ENCODE data around the gene GNG8. TPM values are rescaled to one million over a fixed set of nuclear protein-coding genes. Genes with fewer than 3 reads are reported as not detected.

GNG8 gene
- total and polyA plus RNA-seq, 10 of the 15 experiments (the other 5 are each of a cell fraction or from before 2014, with no cell fraction given), result 1.2 to 6.6 (median 2.7) TPM; not detected in 6

GRCh38 chr19:46600384-46601317 lies 35.4 kb downstream of the GNG8 start (continued):
- 0 out of 2 replicates have a peak, but pooled peaks have one; percentile 21 for TF ChIP-seq ZSCAN29 (IDR thresholded peaks at IDR 0.05)
- peak; percentile 98 for TF ChIP-seq NBN (IDR thresholded peaks at IDR 0.05)
- no peak for TF ChIP-seq USF2 (IDR thresholded peaks at IDR 0.05; ENCODE audit: borderline replicate concordance, low read depth, low read length)
- no peak for TF ChIP-seq SUZ12 (IDR thresholded peaks at IDR 0.05; ENCODE audit: unreplicated experiment)
- peak; percentile 63; the same call in 1 of the 2 replicates for TF ChIP-seq ESRRA (IDR thresholded peaks at IDR 0.05; ENCODE audit: low read length)
- no peak for TF ChIP-seq RBBP5 (conservative IDR thresholded peaks at IDR 0.05)
- TF ChIP-seq LARP7 (IDR thresholded peaks at IDR 0.05), result peak; percentile 69; the same call in 1 of the 2 replicates
- no peak for TF ChIP-seq CEBPZ (IDR thresholded peaks at IDR 0.05; ENCODE audit: low read depth, low read length)
- TF ChIP-seq SMAD5 (IDR thresholded peaks at IDR 0.05; ENCODE audit: low read depth), result no peak
- TF ChIP-seq ZBED1 (IDR thresholded peaks at IDR 0.05; ENCODE audit: borderline replicate concordance), result no peak
- TF ChIP-seq POLR2AphosphoS5 (IDR thresholded peaks at IDR 0.05; ENCODE audit: low read length), result peak; percentile 95
- TF ChIP-seq ZZZ3 (IDR thresholded peaks at IDR 0.05; ENCODE audit: control insufficient read depth, insufficient read length, low read depth), result no peak
- TF ChIP-seq YY1 (IDR thresholded peaks at IDR 0.05; ENCODE audit: low read depth, low read length), result peak; percentile 75
- TF ChIP-seq NR2F1 (conservative IDR thresholded peaks at IDR 0.05), result no peak; the same call in none of the 2 replicates
- TF ChIP-seq FOS (IDR thresholded peaks at IDR 0.05; ENCODE audit: borderline replicate concordance, extremely low read depth, insufficient read length), result peak; percentile 20
- peak; percentile 94 for TF ChIP-seq SMARCA5 (IDR thresholded peaks at IDR 0.05)
- TF ChIP-seq IRF4 (IDR thresholded peaks at IDR 0.05; ENCODE audit: low read depth, low read length), result no peak
- no peak for TF ChIP-seq REST (IDR thresholded peaks at IDR 0.05; ENCODE audit: low read depth, low read length)
- TF ChIP-seq ELK1 (IDR thresholded peaks at IDR 0.05; ENCODE audit: low read depth, low read length), result no peak
- peak; percentile 64; the same call in 1 of the 2 replicates for TF ChIP-seq RFX5 (IDR thresholded peaks at IDR 0.05; ENCODE audit: low read depth, low read length)
- TF ChIP-seq IRF3 (IDR thresholded peaks at IDR 0.05), result peak; percentile 77; the same call in 1 of the 2 replicates
